Effector memory CD4-positive, alpha-beta T cell (primary cell): ENCODE results near the gene ZBTB18.

Source experiments
- DNase-seq, 3 donors: peaks; one replicate each; pipeline ENCODE4 v3.0.0-alpha.2; 2020
- H3K27ac ChIP-seq: 2 replicates; pipeline ENCODE4 v1.7.0; 2013; ENCODE audit warnings: mild to moderate bottlenecking, low read length, moderate library complexity; ENCODE audit not compliant: insufficient read depth, poor library complexity, severe bottlenecking
- H3K27me3 ChIP-seq: replicated peaks from 2 replicates; pipeline ENCODE4 v1.7.0; 2013; ENCODE audit warnings: mild to moderate bottlenecking, low read length; ENCODE audit not compliant: insufficient read depth, control insufficient read depth, poor library complexity, severe bottlenecking
- H3K36me3 ChIP-seq: 2 replicates; pipeline ENCODE4 v1.7.0; 2013; ENCODE audit warnings: mild to moderate bottlenecking, low read length, moderate library complexity; ENCODE audit not compliant: control insufficient read depth, insufficient read depth
- H3K4me1 ChIP-seq: 2 replicates; pipeline ENCODE4 v1.7.0; 2013; ENCODE audit warnings: low read length, mild to moderate bottlenecking; ENCODE audit not compliant: control insufficient read depth, insufficient read depth, poor library complexity, severe bottlenecking
- H3K4me3 ChIP-seq: 2 replicates; pipeline ENCODE4 v1.7.0; 2013; ENCODE audit warnings: low read length, low read depth, mild to moderate bottlenecking; ENCODE audit not compliant: insufficient read depth, poor library complexity, severe bottlenecking
- H3K9me3 ChIP-seq: 2 replicates; pipeline ENCODE4 v1.7.0; 2013; ENCODE audit warnings: mild to moderate bottlenecking, low read length, moderate library complexity; ENCODE audit not compliant: control insufficient read depth

Gene ZBTB18

DNA sequence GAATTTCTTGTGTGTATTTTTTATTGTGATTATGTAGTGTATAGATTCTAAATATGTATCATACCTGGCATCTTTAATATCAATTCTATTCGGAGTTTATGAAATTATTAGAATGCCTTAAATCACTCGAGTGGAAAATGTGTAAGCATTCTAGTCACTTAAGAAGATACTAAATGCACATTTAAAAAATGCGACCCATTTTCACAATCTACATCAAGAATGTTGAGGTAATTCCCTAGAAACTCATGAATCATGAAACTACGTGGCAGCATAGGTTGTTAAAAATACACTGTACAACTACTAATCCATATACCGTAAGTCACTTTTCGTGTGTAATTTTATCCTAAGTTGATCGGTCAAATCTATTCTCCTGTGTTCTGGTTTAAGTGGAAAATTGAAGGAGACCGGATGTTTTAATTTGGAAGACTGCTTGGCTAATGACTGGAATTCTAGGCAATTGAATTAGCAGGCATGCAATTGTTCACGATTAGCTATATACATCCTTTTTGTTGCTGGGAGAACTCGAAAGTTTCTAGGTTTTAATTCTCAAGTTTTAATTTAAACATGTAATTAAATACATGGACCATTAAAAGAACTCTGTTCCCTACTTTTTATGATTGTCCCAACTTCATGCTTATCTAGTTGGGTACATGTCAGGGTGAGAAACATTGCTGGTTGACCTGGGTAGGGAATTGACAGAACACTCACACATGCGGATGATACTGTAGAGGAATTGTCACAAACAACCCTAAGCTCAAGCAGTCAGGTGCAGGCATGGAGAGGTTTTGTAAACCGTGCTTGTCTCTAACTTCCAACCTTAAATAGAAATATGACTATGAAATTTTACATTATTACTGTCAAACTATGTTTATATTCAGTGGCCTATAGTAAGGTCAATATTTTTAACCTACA lies 6.6 kb downstream of the ZBTB18 start:
- H3K4me3 ChIP-seq: no peak overlapping the region
- H3K36me3 ChIP-seq: peaks cover 10% of the 10 kb centered on the region
- no peaks in the 10 kb centered on the region for H3K27me3 ChIP-seq
- H3K27ac ChIP-seq: no peak overlapping the region
- no peaks in the 10 kb centered on the region for H3K4me1 ChIP-seq
- no peak for DNase-seq
- H3K9me3 ChIP-seq: no peaks in the 10 kb centered on the region

- DNase-seq: no peak
- Histone ChIP-seq H3K4me1 (no peaks in the 10 kb centered on the region), H3K27ac (no peak overlapping the region), H3K4me3 (no peak overlapping the region), H3K27me3 (no peaks in the 10 kb centered on the region), H3K36me3 (peaks cover 6% of the 10 kb centered on the region), H3K9me3 (no peaks in the 10 kb centered on the region)
Measured at GRCh38 chr1:244060117-244060516, 9.0 kb downstream of the ZBTB18 start.

DNA sequence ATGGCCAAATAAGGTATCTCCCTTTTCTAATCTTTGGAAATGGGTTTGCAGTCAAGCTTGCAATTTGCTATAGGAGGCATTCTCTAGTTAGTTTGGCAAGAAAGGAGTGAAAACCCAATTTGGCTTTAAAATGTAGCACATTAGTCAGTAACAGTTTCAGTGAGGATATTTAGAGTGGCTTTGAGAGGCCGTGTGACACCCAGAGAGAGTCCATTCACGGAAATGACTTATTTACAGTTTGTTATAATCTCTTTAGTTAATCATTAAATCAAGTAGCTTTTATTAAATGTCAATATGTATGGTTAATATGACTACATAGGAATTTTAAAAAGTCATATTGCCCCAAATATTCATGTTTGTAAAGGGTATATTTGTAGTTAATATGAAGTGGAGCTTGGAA lies 9.6 kb downstream of the ZBTB18 start:
- no peaks in the 10 kb centered on the region for H3K4me1 ChIP-seq
- peaks cover 4% of the 10 kb centered on the region for H3K36me3 ChIP-seq
- H3K27me3 ChIP-seq: no peaks in the 10 kb centered on the region
- no peaks in the 10 kb centered on the region for H3K9me3 ChIP-seq
- no peak overlapping the region for H3K4me3 ChIP-seq
- no peak for DNase-seq
- H3K27ac ChIP-seq: no peak overlapping the region

- no peaks in the 10 kb centered on the region for H3K4me1 ChIP-seq
- H3K27ac ChIP-seq: no peak overlapping the region
- no peaks in the 10 kb centered on the region for H3K27me3 ChIP-seq
Measured at GRCh38 chr1:244062156-244062725, 11.2 kb downstream of the ZBTB18 start.

GRCh38 chr1:244063498-244063897 lies 12.4 kb downstream of the ZBTB18 start:
- no peak overlapping the region for H3K4me3 ChIP-seq
- no peaks in the 10 kb centered on the region for H3K9me3 ChIP-seq
- no peak overlapping the region for H3K27ac ChIP-seq
- H3K36me3 ChIP-seq: no peaks in the 10 kb centered on the region
- H3K4me1 ChIP-seq: no peaks in the 10 kb centered on the region
- no peak for DNase-seq
- H3K27me3 ChIP-seq: no peaks in the 10 kb centered on the region

More at GRCh38 chr1:244062156-244062725, 11.2 kb downstream of the ZBTB18 start:
- no peaks in the 10 kb centered on the region for H3K9me3 ChIP-seq
- H3K36me3 ChIP-seq: no peaks in the 10 kb centered on the region
- no peak overlapping the region for H3K4me3 ChIP-seq
- no peak for DNase-seq

DNA sequence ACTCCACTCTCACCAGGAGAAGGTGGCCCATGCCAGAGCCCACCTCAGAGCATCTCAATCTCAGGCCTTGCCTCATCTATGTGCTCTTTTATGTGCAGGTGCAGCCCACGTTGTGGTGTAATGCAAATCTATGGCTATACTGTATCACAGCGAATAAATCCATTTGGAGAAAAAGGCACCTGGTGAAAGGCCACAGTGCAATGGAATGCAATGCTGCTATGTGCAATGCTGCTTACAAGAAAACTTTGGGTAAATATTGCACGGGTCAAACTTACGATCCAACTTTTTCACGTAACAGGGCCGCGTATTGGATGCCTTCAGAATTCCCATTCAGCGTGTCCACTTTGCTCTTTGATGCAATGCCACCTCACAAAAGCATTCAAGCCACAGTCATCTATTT lies 13.5 kb downstream of the ZBTB18 start:
- H3K4me1 ChIP-seq: no peaks in the 10 kb centered on the region
- no peaks in the 10 kb centered on the region for H3K36me3 ChIP-seq
- H3K27ac ChIP-seq: no peak overlapping the region
- H3K27me3 ChIP-seq: no peaks in the 10 kb centered on the region
- DNase-seq: no peak
- H3K9me3 ChIP-seq: no peaks in the 10 kb centered on the region
- no peak overlapping the region for H3K4me3 ChIP-seq

DNA sequence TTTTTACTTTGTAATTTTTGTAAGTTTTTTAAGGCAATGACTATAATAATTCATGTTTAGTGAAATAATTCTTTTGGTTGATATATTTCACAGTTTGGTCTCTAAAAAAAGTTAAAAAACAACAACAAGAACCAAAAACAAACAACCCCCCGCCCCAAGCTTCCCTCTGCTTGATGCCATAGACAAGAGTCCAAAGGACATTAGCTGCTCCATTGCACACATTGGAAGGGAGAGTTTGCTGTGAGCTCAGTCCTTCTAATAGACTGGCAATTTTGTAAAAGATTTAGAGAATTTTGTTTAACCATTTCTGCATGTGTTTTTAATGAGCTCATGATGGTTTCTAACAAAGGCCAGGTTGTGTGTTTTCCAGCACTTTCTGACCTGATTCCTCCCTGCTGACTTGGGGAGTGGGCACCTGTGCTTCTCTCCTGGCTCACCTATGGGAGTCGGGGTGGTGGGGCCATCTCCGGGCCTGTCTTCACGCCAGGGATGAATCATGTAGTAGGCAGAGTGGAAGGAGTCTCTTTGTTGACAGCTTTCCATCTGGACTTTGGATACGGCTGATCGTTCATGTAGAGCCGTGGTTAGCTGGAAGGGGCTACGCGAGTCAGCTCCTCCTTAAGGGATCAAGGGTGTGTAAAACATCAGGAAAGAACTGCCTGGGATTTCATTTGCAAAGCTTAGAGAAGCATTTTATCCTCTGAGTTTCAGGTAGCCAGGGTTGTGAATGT lies 14.1 kb downstream of the ZBTB18 start:
- Histone ChIP-seq H3K27me3 (no peaks in the 10 kb centered on the region), H3K4me1 (no peaks in the 10 kb centered on the region), H3K27ac (no peak overlapping the region), H3K36me3 (no peaks in the 10 kb centered on the region), H3K4me3 (no peak overlapping the region), H3K9me3 (no peaks in the 10 kb centered on the region)
- no peak for DNase-seq

DNA sequence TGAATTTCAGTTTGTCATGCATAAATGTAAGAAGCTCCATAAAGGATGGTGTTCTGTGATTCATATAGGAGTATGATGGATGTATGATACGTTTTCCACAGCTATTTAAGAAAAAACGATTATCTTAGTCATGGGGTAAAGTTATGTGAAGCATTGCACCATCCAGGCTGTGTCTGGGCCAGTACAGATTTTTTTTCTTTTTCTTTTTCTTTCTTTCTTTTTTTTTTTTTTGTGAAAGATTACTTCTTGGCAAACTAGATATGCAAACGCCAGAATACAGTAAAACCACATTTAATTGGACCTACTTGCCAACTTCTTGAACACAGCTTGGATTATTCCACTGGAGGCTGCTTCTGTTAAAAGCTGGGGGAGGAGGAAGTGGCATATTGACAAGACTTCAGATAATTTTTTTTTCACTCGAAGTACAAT lies 14.9 kb downstream of the ZBTB18 start:
- Histone ChIP-seq H3K27ac (no peak overlapping the region), H3K4me1 (no peaks in the 10 kb centered on the region), H3K4me3 (no peak overlapping the region), H3K9me3 (no peaks in the 10 kb centered on the region), H3K36me3 (no peaks in the 10 kb centered on the region), H3K27me3 (no peaks in the 10 kb centered on the region)
- DNase-seq: no peak

DNA sequence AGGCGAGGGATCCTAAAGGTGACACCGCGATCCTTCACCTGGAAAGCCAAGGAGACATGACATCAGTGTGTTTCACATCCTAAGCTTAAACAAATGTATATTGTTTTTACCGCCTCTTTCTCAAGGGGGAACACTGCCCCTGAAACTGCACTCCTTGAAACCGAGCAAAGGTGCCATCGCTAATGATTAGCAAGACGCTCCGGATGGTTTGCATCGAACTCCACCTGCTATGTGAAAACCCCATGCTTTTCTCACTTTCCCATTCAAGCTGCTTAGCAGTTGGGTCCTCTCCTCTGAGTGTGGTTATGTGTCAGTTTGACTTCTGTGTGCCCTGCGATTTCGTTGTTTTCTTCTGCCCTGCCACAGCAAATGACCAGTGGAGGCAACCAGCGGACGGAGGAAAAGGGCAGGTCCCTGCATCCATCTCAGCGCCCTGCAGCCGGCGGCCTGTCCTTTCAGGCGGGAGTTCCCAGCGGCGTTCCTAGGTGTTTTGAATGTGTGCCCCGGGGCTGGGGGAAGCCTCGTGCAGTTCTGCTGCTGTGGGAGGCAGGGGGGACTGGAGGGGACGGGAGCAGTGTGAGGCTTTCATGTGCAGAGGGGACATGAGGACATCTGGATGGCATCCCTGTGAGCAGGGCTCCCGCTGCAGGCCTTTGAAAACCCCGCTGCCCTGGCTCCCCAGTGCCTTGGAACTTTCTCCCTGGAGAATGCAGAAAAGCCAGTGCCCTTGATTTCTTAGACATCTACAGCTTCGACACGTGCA lies 16.1 kb downstream of the ZBTB18 start:
- no peak overlapping the region for H3K4me3 ChIP-seq
- no peaks in the 10 kb centered on the region for H3K27me3 ChIP-seq
- no peaks in the 10 kb centered on the region for H3K36me3 ChIP-seq
- no peaks in the 10 kb centered on the region for H3K4me1 ChIP-seq
- no peak for DNase-seq
- H3K27ac ChIP-seq: no peak overlapping the region
- no peaks in the 10 kb centered on the region for H3K9me3 ChIP-seq
